Dermis blood vessel endothelial cell (primary cell): ENCODE data around the gene CEP290. TPM values are rescaled to one million over a fixed set of nuclear protein-coding genes. Genes with fewer than 3 reads are reported as not detected.
"Not testable (repeated sequence)": the region's sequence is repeated elsewhere in the genome, so short reads cannot be mapped to it uniquely, and the experiment has no call there.

Experiments
- DNase-seq: peaks from one replicate; pipeline ENCODE4 v3.0.0; 2010
- total RNA-seq: library from RNA; depleted of rRNA; stranded (reverse); fragments of >200 nt; gene quantifications from 2 replicates; pipeline ENCODE4 v1.2.3, GENCODE V29; 2014

The CEP290 gene
- total RNA-seq, 1 donor from 2014 or later: 21.3 TPM

DNA sequence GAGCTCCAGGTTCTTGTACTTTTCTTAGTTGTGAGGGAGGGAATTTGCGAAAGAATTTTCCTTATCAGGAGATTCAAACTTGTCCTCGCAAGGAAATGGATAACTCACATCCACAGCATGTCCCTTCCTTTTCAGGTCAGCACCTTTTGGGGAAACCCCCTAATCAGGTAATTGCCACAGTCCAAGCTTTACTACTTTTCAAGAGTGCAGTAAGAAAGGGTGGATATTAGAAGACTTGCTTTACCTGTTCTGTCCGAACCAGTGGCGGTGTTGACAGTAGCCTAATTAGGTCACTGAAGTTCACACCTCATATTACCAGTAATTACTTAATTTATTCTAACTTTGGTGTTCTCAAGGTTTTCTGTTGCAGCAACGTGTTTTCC, 106.0 kb downstream of the CEP290 start:
- DNase-seq: no peak

DNA sequence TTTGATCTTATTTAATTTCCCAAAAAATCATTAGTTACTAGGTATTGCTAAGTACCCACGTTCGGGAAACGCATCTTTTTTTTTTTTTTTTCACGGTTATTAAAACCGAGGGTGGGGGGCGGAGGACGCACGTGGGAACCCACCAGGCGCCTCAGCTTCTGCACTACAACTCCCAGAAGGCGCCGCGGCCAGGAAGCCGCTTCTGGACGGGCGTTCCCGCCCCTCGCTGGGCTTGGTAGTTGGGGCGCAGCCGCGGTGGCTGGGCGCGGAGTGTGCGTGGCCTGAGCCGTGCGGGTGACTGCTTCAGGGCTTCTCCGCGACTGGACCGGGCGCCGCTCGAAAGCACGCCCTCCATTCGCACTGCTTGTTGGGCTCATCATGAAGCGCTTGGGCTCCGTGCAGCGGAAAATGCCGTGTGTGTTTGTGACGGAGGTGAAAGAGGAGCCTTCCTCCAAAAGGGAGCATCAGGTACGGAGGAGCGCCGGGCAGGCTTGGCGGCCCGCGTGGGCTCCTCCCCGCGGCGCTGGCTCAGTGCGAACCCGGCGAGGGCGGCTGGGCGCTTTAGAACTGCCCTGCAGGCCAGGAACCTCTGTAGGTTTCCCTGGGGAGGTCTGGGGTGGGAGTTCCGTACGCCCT, 106.5 kb downstream of the CEP290 start:
- peak; percentile 90 for DNase-seq

DNA sequence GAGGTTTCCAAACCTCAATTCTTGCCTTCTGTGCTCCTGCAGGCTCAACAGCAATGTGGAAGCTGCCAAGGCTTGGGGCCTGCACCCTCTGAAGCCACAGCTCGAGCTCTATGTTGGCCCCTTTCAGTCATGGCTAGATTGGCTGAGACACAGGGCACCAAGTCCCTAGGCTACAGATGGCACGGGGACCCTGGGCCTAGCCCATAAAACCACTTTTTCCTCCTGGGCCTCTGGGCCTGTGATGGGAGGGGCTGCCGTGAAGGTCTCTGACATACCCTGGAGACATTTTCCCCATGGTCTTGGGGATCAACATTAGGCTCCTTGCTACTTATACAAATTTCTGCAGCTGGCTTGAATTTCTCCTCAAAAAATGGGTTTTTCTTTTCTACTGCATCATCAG, 110.7 kb downstream of the CEP290 start:
- DNase-seq: not testable (repeated sequence)

DNA sequence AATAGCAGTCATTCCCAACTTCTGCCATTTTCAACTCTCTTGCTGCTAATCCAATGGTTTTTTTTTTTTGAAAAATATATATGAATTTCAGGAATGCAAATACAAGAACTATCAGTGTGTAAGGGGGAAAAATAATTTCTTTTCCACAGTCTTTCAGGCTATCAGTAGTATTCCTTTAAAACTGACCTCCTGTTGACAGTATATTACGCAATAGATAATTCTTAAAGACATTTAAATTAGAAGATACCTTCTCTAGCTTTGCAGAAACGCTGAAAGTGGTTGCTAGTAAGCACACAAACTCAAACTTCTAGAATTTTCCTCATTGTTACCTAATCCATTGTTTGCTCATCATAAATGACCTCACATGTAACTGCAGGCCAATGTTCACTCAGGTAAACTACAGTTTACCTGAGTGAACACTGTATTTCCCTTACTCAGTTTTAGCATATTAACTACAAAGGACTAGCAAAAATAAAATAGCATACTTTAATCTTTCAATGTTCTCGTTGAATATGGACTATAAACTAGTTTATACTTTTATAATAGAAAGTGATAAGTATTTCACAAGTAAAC, 112.7 kb downstream of the CEP290 start, which contains the start of gene C12orf50:
Gene C12orf50, minus strand, starts transcription at position 309 of the 573 bp plus-strand sequence. CDS start 2,439 bp downstream, outside the sequence.
- DNase-seq: no peak

DNA sequence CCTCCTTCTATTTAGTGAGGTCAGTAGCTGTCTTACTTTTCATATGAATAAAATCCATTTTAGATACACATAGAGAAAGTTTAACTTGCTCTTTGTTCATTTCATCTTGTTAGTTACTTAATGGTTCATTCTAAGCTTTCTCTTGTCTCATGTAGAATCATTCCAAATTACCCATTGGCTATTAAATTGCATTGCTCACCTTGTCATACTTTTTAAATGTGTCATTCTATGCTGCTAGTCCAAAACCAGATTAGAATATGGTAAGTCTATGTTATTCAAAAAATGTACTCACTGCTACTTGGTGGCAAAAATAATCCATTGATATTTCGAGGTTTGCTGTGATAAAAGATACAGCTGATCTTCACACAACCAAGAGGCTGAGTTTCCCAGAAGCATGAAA, 115.7 kb downstream of the CEP290 start:
- no peak for DNase-seq

DNA sequence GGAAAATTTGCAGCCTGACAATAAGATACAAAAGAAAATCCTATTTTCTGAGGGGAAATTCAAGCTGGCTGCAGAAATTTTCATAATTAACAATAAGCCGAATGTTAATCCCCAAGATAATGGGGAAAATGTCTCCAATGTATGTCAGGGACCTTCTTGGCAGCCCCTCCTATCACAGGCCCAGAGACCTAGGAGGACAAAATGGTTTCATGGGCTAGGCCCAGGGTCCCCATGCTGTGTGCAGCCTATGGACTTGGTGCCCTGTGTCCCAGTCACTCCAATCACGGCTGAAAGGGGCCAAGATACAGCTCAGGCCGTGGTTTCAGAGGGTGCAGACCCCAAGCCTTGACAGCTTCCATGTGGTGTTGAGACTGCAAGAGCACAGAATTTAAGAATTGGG, 123.9 kb downstream of the CEP290 start:
- no peak for DNase-seq

DNA sequence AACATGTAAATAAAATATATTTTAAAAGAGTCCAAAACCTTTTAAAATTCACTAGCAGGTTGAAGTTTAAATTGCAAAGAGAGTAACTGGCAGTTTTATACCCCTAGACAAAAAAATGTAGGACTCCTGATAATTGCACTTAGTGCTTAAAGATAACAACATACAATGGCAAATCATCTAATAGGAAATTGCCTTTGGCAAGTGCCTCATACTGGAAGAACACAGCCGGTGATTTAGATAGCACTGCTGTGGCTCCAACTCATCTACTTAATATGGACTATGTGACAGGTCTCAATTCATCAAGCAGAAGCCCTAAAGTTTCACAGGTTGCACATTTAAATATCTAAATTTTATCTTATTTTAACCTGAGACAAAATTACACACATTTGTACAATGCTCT, 126.1 kb downstream of the CEP290 start:
- DNase-seq: peak; percentile 1

DNA sequence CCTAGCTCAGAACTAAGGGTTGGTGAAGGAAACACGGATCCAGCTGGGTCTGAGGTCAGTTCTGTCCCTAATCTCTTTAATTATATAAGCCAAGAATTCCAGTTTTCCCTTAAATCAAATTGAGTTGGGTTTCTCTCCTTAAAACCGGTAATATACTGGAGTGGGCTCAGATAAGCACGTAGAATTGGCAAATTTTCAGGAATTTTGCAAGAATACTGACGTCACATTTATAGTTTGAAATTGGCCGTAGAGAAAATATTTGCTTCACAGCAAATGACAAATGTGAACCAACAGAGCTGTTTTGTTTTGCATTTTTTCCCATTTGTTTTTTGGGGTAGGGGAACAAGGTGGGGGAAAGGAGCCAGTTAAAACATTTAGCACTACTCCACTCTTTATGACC, 130.1 kb downstream of the CEP290 start:
- no peak for DNase-seq

DNA sequence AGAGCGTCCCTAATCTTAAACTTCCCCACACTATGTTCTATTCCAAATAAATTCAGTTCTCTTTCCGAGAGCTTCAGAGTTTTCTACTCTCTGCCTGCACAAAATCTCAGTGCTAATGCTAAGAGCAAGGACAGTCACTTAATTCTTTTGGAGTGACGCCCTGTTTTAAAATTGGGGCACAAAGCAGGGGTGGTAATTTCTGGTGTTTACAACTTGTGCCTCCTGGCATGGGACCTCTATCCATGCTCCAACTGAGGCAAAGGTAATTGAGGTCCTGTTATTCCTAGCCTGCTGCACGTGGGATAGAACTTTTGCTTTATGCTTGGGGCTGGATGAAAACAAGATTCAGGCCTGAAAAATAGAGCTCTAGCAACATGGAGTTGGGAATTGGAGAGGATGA, 135.5 kb downstream of the CEP290 start:
- no peak for DNase-seq

DNA sequence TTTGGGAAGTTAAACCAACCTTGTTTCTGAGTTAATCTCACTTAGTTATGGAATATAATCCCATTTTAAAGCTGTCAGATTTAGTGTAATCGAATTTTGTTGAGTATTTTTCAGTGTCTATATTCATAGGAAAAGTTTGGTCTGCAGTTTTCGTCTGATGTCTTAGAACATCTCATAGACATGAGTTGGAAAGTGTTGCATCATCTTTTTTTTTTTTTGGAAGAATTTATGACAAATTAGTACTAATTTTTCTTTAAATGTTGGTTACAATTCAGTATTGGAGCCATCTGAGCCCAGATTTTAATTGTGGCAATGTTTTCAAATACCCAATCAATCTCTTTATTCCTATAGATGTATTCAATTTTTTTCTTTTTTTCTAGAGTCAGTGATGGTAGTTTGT, 140.6 kb downstream of the CEP290 start:
- DNase-seq: no peak

Other genes with a start within 250 kb of the CEP290 start
- gene C12orf50, start 112.7 kb downstream of the CEP290 start, total RNA-seq: not detected in 2 replicates
- 38.8 and 42.7 TPM in 2 replicates for gene TMTC3, start 219 bp upstream of the CEP290 start, total RNA-seq